HepG2 (cell line): ENCODE measurements around the gene GCN1.

Experiments
- NFE2L1 ChIP-seq: sonication (generic); formaldehyde crosslinking; IDR thresholded peaks from 2 replicates; pipeline ENCODE4 v1.4.0; 2020; ENCODE audit warnings: missing genetic modification reagents, mild to moderate bottlenecking, borderline replicate concordance
- RELA ChIP-seq: sonication (generic); formaldehyde crosslinking; IDR thresholded peaks from 2 replicates; pipeline ENCODE4 v1.4.0; 2020; ENCODE audit warnings: missing genetic modification reagents
- RFX5 ChIP-seq: IDR thresholded peaks from 2 replicates; pipeline ENCODE4 v1.6.1; 2011; ENCODE audit warnings: low read depth, low read length, improper control_type of control experiment
- ZBED4 ChIP-seq: sonication (generic); formaldehyde crosslinking; IDR thresholded peaks from 2 replicates; pipeline ENCODE4 v1.4.0; 2020; ENCODE audit warnings: missing genetic modification reagents, borderline replicate concordance
- ZNF124 ChIP-seq: sonication (generic); formaldehyde crosslinking; IDR thresholded peaks from 2 replicates; pipeline ENCODE4 v1.4.0; 2020; ENCODE audit warnings: missing genetic modification reagents

- TF ChIP-seq RFX5 (no peak), ZBED4 (no peak), ZNF124 (CRISPR knock-in tag) (no peak), NFE2L1 (CRISPR knock-in tag) (no peak), RELA (no peak)
Observed at GRCh38 chr12:120079411-120080400, 114.8 kb downstream of the GCN1 start.
